Gastrocnemius medialis (tissue), 4 donors: ENCODE measurements around the gene NUMB. TPM values are rescaled to one million over a fixed set of nuclear protein-coding genes. Genes with fewer than 3 reads are reported as not detected.

Source experiments
- ATAC-seq, 2 donors: fragments of 150-250 bp; one replicate each; pipeline ENCODE4 v1.9.1; 2016
- DNase-seq, 2 donors: peaks; one replicate each; pipeline ENCODE4 v3.0.0-alpha.2; 2019
- H3K27ac ChIP-seq, 4 donors: fragments of 200-600 bp; sonication (generic); 1 replicate in 1 of 4; 2 replicates in 3 of 4; pipeline ENCODE4 v1.5.1; 2016 to 2018; ENCODE audit warnings: mild to moderate bottlenecking in 2 of 4, moderate library complexity in 1 of 4
- H3K27me3 ChIP-seq, 3 donors: fragments of 200-600 bp; sonication (generic) in 2 of 3; 1 replicate in 1 of 3; 2 replicates in 2 of 3; pipeline versions ENCODE4 v1.5.1 to v1.6.0; 2016 to 2019; ENCODE audit warnings: mild to moderate bottlenecking in 1 of 3, moderate library complexity in 1 of 3
- H3K36me3 ChIP-seq, 2 donors: fragments of 200-600 bp; sonication (generic) in 1 of 2; one replicate each; pipeline ENCODE4 v1.5.1; 2017 to 2018
- H3K4me1 ChIP-seq, 2 donors: fragments of 200-600 bp; sonication (generic) in 1 of 2; one replicate each; pipeline ENCODE4 v1.5.1; 2016 to 2017; ENCODE audit warnings: mild to moderate bottlenecking in 2 of 2
- H3K4me3 ChIP-seq, 4 donors: fragments of 200-600 bp; sonication (generic) in 3 of 4; 1 replicate in 1 of 4; 2 replicates in 3 of 4; pipeline ENCODE4 v1.5.1; 2016 to 2019; ENCODE audit warnings: mild to moderate bottlenecking in 2 of 4
- H3K9me3 ChIP-seq, 3 donors: fragments of 200-600 bp; sonication (generic) in 2 of 3; 1 replicate in 1 of 3; 2 replicates in 2 of 3; pipeline ENCODE4 v1.5.1; 2016 to 2019
- POLR2A ChIP-seq, 2 donors: fragments of 450-650 bp; IDR thresholded peaks; one replicate each; pipeline ENCODE4 v1.6.1; 2017; ENCODE audit warnings: antibody characterized with exemption in 2 of 2, mild to moderate bottlenecking in 2 of 2, moderate library complexity in 2 of 2
- in situ Hi-C, 4 donors: fragments of 200-750 bp; cut with MboI; loops; one replicate each; pipeline versions ENCODE4 v1.15.0 to v1.8.0; 2017; ENCODE audit warnings: low sequenced_read_pairs in 4 of 4
- intact Hi-C: fragments of 100-400 bp; cut with DNase I; formaldehyde crosslinking; loops from one replicate; pipeline ENCODE4 v1.15.1; 2023; ENCODE audit warnings: low total_unique reads
- total RNA-seq, 4 donors: library from RNA; depleted of rRNA; stranded (reverse); fragments of >200 nt; gene quantifications; one replicate each; pipeline versions ENCODE4 v1.1.0 to v1.2.3, GENCODE V29; 2016
- TF ChIP-seq, protein P1 (sequence below), 5 experiments: fragments of 450-650 bp in 3 of 5; fragments of 200-600 bp in 2 of 5; sonication (generic) in 2 of 5; IDR thresholded peaks in 4 of 5; conservative IDR thresholded peaks in 1 of 5; 1 replicate in 4 of 5; 2 replicates in 1 of 5; pipeline ENCODE4 v1.5.1; 2016 to 2019; ENCODE audit warnings: antibody characterized with exemption in 5 of 5, mild to moderate bottlenecking in 3 of 5, moderate library complexity in 3 of 5

NUMB gene
- total RNA-seq, 4 donors from 2014 or later: 14.3 to 29.8 (median 23.6) TPM

DNA sequence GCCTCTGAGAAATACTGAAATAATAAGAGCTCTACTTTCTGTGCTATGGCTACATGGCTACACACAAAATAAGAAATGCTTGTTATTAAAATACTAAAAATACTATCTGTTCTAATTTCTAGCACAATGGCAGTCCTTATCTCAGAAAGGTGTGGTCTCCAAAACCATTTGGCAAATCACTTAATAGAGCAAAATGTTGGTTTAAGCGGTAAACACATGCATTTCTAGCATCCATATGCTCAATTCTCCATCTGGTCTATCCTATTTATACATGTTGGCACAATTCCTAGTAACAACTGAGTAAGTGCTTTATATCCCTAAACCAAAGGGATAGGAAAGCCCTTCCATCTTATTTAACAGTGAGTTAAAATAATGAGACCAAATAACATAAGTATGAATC lies 114.0 kb downstream of the NUMB start:
- no peak overlapping the region for H3K4me3 ChIP-seq
- no peaks in the 10 kb centered on the region for H3K9me3 ChIP-seq
- H3K4me1 ChIP-seq: no peaks in the 10 kb centered on the region
- ATAC-seq (no peak), DNase-seq (no peak)
- in situ Hi-C loops: no loop called here
- no peak overlapping the region for H3K27ac ChIP-seq
- TF ChIP-seq POLR2A (IDR thresholded peaks at IDR 0.05): no peak
- TF ChIP-seq, protein P1, sequence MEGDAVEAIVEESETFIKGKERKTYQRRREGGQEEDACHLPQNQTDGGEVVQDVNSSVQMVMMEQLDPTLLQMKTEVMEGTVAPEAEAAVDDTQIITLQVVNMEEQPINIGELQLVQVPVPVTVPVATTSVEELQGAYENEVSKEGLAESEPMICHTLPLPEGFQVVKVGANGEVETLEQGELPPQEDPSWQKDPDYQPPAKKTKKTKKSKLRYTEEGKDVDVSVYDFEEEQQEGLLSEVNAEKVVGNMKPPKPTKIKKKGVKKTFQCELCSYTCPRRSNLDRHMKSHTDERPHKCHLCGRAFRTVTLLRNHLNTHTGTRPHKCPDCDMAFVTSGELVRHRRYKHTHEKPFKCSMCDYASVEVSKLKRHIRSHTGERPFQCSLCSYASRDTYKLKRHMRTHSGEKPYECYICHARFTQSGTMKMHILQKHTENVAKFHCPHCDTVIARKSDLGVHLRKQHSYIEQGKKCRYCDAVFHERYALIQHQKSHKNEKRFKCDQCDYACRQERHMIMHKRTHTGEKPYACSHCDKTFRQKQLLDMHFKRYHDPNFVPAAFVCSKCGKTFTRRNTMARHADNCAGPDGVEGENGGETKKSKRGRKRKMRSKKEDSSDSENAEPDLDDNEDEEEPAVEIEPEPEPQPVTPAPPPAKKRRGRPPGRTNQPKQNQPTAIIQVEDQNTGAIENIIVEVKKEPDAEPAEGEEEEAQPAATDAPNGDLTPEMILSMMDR (IDR thresholded peaks at IDR 0.05 in 4 of 5, conservative IDR thresholded peaks at IDR 0.05 in 1 of 5): no peak
- intact Hi-C loops: no loop called here
- H3K36me3 ChIP-seq: no peaks in the 10 kb centered on the region
- no peaks in the 10 kb centered on the region for H3K27me3 ChIP-seq

DNA sequence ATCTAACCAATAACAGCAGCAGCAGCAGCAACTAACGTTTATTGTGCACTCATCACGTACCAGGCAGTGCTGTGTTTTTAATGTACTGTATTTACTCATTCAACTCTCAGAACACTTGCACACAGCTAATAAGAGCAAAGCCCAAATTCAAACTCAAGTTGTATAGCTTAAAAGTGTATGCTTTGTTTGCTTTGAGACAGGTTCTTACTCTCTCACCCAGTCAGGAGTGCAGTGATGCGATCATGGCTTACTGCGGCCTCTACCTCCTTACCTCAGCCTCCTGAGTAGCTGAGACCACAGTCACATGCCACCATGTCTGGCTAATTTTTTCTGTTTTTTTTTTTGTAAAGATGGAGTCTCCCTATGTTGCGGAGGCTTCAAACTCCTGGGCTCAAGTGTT lies 115.7 kb downstream of the NUMB start:
- intact Hi-C loops: no loop called here

DNA sequence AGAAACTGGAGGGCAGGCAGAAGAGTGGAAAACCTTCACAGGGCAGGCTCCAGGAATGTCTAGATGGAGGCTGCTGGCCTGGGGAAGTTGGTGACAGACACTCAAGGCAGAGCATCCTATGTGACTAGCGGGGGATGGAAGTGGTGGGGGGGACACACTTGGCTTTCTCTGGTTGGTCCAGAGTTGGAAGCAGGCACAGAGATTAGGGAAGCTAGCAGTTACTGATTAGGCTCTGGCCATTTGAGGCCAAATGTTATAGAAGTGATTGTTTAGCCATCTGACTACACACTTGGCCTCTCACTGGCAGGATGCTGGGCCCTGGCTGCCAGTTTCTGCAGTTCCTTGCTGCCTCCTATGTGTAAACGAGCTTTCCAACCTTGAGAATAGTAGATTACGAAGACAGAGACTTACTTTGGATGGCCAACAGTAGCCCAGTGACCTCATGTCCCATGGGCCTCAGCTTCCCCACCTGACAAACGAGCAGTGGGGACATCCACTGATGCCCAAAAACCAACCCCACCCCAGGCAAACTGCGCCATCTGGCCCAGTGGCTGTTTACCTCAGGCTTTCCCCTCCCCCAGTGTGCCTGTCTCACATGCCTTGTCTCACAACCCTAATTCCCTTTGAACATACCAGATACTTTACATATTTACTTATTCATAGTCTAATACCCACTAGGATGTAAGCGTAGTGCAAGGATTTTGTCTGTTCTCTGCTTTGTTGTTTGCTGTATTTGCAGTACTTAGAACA lies 118.3 kb downstream of the NUMB start:
- Histone ChIP-seq H3K9me3 (no peaks in the 10 kb centered on the region), H3K27me3 (no peaks in the 10 kb centered on the region), H3K4me3 (no peak overlapping the region), H3K36me3 (no peaks in the 10 kb centered on the region), H3K27ac (no peak overlapping the region), H3K4me1 (peaks cover 0 to 6% of the 10 kb centered on the region in 2 donors)
- TF ChIP-seq POLR2A (IDR thresholded peaks at IDR 0.05): no peak
- TF ChIP-seq, protein P1 (IDR thresholded peaks at IDR 0.05 in 4 of 5, conservative IDR thresholded peaks at IDR 0.05 in 1 of 5): no peak
- ATAC-seq (no peak), DNase-seq (no peak)
- intact Hi-C loops: no loop called here
- in situ Hi-C loops: no loop called here

More for the DNA sequence above, 115.7 kb downstream of the NUMB start:
- Histone ChIP-seq H3K4me3 (no peak overlapping the region), H3K9me3 (no peaks in the 10 kb centered on the region), H3K27me3 (no peaks in the 10 kb centered on the region), H3K36me3 (no peaks in the 10 kb centered on the region), H3K27ac (no peak overlapping the region), H3K4me1 (no peaks in the 10 kb centered on the region)
- no peak for TF ChIP-seq POLR2A (IDR thresholded peaks at IDR 0.05)
- TF ChIP-seq, protein P1 (IDR thresholded peaks at IDR 0.05 in 4 of 5, conservative IDR thresholded peaks at IDR 0.05 in 1 of 5): no peak
- DNase-seq (no peak), ATAC-seq (no peak)
- in situ Hi-C loops: no loop called here

DNA sequence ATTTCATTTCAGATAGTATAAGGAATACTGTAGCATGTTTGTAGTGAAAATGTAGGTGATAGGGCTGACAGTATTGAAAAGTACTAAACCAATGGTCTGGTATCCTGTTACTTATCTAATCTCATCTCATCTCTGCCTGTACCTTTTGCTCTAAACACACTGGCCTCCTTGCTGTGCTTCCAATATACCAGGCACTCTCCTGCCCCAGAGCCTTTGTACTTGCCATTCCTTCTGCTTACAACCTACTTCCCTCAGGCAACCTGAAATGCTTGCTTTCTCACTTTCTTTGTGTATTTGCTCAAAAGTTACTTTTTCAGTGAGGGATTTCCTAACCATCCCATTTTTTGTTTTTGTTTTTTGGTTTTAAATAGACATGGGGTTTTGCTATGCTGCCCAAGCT lies 119.1 kb downstream of the NUMB start:
- ATAC-seq: no peak
- no peak overlapping the region for H3K4me3 ChIP-seq
- H3K4me1 ChIP-seq: peaks cover 0 to 6% of the 10 kb centered on the region in 2 donors
- H3K36me3 ChIP-seq: no peaks in the 10 kb centered on the region
- no peak overlapping the region for H3K27ac ChIP-seq
- TF ChIP-seq, protein P1 (IDR thresholded peaks at IDR 0.05 in 4 of 5, conservative IDR thresholded peaks at IDR 0.05 in 1 of 5): no peak
- no peak for TF ChIP-seq POLR2A (IDR thresholded peaks at IDR 0.05)
- in situ Hi-C loops (no loop called here), intact Hi-C loops (no loop called here)
- H3K27me3 ChIP-seq: no peaks in the 10 kb centered on the region
- DNase-seq: no peak
- H3K9me3 ChIP-seq: no peaks in the 10 kb centered on the region
